HG02870 (cell line): ENCODE measurements around the gene HEATR1.
"Not testable (repeated sequence)": the region's sequence is repeated elsewhere in the genome, so short reads cannot be mapped to it uniquely, and the experiment has no call there.

ENCODE experiments used
- ATAC-seq: cut with Tn5 transposase; IDR thresholded peaks from one replicate; pipeline ENCODE4 v1.9.1; 2021; ENCODE audit warnings: mild to moderate bottlenecking, moderate library complexity; ENCODE audit not compliant: unreplicated experiment

Gene HEATR1

DNA sequence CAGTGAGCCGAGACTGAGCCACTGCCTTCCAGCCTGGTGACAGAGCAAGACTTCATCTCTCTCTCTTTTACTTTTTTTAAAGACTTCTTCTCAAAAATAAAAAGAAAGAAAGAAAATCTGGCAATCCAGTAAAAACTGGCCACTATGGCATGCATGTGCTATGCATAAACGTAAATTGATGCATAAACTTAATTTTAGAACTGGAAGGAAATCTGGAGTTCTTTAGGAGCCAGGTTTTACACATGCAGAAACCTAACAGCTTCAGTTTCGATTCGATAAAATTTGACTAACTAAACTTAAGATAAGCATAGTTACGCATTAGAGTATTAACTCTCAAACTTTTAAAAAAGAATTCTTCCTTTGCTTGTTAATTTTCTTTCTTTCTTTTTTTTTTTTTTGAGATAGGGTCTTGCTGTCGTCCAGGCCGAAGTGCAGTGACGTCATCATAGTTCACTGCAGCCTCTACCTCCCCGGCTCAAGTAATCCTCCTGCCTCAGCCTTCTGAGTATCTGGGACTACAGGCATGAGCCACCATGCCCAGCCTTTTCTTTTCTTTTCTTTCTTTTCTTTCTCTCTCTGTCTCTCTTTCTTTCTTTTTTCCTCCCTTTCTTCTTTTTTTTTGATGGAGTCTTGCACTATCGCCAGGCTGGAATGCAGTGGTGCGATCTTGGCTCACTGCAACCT lies 92.4 kb downstream of the HEATR1 start:
- ATAC-seq, result no peak

DNA sequence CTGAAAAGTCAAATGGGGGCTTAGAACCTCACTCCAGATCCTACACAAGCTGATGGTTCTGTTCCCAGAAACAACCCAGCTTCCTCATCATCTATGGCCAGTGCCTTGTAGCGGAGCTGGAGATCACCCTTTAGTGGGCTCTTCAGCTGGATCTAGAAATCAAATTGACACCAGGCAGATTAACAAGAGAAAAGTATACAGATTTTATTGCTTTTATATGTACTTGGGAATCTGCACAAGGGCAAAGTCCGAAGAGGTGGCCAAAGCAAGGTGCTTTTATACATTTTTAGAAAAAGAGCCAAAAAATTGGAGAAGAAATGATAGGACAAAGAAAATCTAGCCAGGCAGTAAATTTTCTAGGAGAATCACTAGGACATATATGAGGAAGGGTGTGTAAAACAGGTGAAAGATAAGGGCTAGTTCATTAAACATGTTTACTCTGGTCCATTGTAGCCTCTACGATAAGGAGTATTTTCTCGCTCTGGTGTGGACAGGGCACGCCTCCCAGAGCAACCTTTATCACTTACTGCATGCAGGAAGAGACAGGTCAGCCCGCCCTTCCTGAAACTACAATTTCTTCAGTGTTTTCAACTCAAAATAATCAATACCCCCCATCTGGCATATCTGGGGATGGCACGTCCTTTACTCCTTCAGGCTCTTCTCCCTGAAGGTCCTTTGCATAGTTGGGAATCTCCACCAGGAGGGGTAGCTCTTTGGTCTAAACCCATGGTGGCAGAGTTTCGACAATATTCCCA lies 94.5 kb downstream of the HEATR1 start:
- no peak for ATAC-seq

DNA sequence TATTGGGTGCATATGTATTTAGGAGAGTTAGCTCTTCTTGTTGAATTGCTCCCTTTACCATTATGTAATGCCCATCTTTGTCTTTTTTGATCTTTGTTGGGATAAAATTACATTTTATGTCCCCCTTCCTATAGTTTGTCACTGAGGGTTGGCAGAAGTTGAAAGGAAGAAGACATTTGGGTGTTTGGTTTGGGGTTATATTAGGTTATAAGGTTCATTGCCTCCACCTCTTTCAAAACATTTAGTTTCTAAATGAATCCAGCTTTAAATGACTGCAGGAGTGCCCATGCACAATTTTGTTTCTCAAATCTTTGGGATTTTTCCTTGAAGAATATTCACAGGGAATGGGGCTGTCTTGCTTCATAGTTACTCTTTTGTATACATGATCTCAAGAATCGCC lies 95.1 kb downstream of the HEATR1 start:
- no peak for ATAC-seq

DNA sequence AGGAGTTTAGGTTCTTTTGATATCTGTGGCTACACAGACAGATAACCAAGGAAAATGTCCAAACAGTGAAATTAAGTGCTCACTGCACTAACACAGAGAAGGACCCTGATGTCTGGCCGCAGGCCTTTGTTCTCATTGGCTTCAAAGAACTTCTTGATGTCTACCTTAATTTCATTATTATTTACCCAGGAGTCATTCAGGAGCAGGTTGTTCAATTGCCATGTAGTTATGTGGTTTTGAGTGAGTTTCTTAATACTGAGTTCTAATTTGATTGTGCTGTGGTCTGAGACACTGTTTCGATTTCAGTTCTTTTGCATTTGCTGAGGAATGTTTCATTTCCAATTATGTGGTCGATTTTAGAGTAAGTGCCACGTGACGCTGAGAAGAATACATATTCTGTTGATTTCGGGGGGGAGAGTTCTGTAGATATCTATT lies 95.7 kb downstream of the HEATR1 start:
- peak; percentile 47 for ATAC-seq

DNA sequence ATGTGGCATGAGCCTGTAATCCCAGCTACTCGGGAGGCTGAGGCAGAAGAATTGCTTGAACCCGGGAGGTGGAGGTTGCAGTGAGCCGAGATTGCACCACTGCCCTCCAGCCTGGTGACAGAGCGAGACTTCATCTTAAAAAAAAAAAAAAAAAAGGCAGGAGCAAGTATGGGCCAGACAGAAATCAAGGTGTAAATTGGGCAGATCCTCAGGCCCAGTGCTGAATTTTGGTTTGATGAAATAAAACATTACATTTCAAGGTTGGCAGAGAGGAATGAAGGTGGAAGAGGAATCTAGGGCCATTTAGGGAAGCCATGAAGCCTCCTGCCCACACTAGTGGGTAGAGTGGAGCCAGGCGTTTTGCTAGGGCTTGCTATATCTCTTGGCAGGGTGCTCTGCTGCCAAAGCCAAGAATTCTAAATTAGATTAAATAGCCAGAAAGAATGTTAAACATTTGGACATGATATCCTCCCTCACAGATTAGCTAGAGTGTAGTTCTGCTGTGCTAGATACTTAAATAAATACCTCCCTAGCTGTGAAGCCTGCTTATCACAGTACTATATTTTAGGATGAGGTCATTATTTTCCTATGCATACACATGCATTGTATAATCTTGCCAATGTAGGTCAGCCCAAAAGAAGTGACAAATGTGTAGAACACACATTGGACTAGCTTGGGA lies 97.2 kb downstream of the HEATR1 start:
- ATAC-seq, result no peak

DNA sequence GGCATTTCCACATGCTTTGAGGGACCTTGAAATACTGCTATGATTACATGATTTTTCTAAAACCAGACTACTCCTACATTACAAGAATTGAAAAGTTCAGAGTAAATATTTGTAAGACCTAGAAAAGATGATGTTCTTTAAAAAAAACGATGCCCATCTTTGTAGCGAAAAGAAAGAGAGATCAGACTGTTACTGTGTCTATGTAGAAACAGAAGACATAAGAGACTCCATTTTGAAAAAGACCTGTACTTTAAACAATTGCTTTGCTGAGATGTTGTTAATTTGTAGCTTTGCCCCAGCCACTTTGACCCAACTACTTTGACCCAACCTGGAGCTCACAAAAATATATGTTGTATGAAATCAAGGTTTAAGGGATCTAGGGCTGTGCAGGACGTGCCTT lies 100.0 kb downstream of the HEATR1 start:
- not testable (repeated sequence) for ATAC-seq

DNA sequence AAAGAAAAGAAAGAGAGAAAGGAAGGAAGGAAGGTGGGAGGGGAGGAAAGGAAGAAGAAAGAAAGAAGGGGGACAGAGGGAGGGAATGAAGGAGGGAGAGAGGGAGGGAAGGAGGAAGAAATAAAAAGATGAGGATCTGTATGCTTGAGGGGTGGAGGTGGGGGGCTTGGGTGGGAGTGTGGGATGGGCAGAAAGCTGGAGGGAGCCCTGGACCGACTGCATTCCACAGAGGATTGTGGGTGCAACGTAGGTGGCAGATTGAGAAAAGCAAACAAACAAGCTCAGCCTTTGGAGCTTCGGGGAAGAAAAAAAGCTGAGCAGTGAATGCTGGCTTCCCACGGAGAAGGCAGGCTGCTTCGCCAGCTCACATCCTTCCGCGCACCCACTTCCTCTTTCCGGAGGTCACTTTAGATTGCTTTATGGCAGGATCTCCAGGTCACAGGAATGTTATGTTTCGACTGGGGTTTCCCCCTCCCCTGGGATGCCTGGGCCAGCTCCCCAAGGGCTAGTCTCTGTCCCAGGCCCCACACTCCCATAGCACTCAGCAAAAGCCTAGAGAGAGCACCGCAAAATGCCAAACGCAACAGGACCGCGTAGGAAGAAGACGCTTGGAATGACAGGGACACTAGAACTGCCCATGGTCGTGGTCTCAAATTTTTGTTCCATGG lies 101.2 kb downstream of the HEATR1 start:
- ATAC-seq, result no peak

DNA sequence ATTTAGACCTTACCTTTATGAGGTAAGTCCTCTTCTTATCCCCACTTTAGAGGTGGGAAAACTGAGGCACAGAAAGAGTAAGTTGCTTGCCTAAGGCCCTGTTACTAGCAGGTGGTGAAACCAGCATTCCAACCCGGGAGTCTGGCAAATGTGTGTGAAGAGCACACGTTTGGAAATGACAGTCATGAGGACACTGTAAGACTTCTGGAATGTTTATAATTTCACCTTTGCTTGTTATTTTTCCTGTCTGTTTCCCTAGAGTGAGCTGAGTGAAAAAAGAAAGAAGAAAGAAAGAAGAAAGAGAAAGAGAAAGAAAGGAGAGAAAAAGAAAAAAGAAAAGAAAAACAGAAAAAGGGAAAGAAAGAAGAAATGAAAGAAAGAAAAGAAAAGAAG lies 101.7 kb downstream of the HEATR1 start:
- ATAC-seq, result no peak

DNA sequence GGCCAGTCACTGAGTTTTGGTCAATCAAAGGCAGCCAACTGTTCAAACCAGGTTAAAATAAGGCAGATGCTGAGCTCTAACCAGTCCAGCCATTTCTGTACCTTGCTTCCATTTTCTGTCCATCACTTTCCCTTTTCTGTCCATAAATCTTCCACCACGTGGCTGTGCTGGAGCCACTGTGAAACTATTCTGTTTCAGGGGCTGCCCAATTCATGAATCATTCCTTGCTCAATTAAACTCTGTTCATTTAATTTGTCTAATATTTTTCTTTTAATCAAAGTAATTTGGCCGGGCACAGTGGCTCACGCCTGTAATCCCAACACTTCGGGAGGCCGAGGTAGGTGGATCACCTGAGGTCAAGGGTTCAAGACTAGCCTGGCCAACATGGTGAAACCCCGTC lies 103.2 kb downstream of the HEATR1 start:
- ATAC-seq, result no peak
